ENCODE data around the gene OXCT2. TPM values are rescaled to one million over a fixed set of nuclear protein-coding genes. Genes with fewer than 3 reads are reported as not detected.

Gene OXCT2
- total and polyA plus RNA-seq, 2 of the 13 experiments (the other 11 are each of a cell fraction or from before 2014, with no cell fraction given) = 0.21 to 0.33 TPM

GRCh38 chr1:39779821-39780220 lies 8.7 kb upstream of the OXCT2 start:
- H3K4me3 ChIP-seq (replicated peaks in 1 of 3; ENCODE audit: insufficient read depth in 1 of 3, low read depth in 2 of 3, low read length in 3 of 3) = no peak overlapping the region
- BruUV-seq (replicated peaks) = no TSS peak
- H3K9me3 ChIP-seq (ENCODE audit: low read length) = no peaks in the 10 kb centered on the region
- ChIA-PET CTCF (ENCODE audit: low intra/inter-chr PET ratio, low total read pairs) (no interaction called here), POLR2A (no interaction called here)
- H3K79me2 ChIP-seq (ENCODE audit: insufficient read depth, low read length) = no peaks in the 10 kb centered on the region
- FAIRE-seq = no peak
- peaks cover 10% of the 10 kb centered on the region; the same call in 1 of the 2 replicates for H3K4me1 ChIP-seq (ENCODE audit: insufficient read depth, low read length)
- in situ Hi-C loops (cut with HindIII; ENCODE audit: extremely low pct_ligation_motif_present, low pct_unique_long_range_greater_than_20kb) (no loop called here), intact Hi-C loops (cut with micrococcal nuclease; ENCODE audit: unreplicated experiment) (no loop called here)
- 78% methylated on average over 5 of the region's 5 CpGs for WGBS (ENCODE audit: low lambda C conversion rate)
- H3K9ac ChIP-seq (ENCODE audit: insufficient read depth, low read depth, low read length) = no peak overlapping the region
- no peaks in the 10 kb centered on the region for H3K36me3 ChIP-seq (replicated peaks in 1 of 2; ENCODE audit: control insufficient read depth in 1 of 2, insufficient read depth in 2 of 2, low read length in 2 of 2)
- H3K4me2 ChIP-seq (ENCODE audit: low read depth, low read length) = no peak overlapping the region
- no peak overlapping the region for H3K27ac ChIP-seq (ENCODE audit: extremely low read length, insufficient read depth, low read length)
- no peak for DNase-seq (ENCODE audit: low spot score)
- no peak for ATAC-seq
- no peaks in the 10 kb centered on the region for H4K20me1 ChIP-seq (ENCODE audit: insufficient read depth, low read length)
- TF ChIP-seq ZNF792 (CRISPR knock-in tag; IDR thresholded peaks at IDR 0.05) (no peak), CHD4 (IDR thresholded peaks at IDR 0.05; ENCODE audit: borderline replicate concordance, low read length) (no peak), ZNF230 (CRISPR knock-in tag; IDR thresholded peaks at IDR 0.05) (no peak), ZNF510 (CRISPR knock-in tag; IDR thresholded peaks at IDR 0.05; ENCODE audit: low read depth) (no peak), SP5 (CRISPR knock-in tag; IDR thresholded peaks at IDR 0.05; ENCODE audit: borderline replicate concordance, low read depth) (no peak), ZNF674 (CRISPR knock-in tag; IDR thresholded peaks at IDR 0.05; ENCODE audit: low read depth) (no peak), ZGPAT (CRISPR knock-in tag; IDR thresholded peaks at IDR 0.05) (no peak), NFIC (IDR thresholded peaks at IDR 0.05; ENCODE audit: low read length) (no peak), ERF (CRISPR knock-in tag; IDR thresholded peaks at IDR 0.05) (no peak), ZNF512 (CRISPR knock-in tag; IDR thresholded peaks at IDR 0.05) (no peak), IRF2 (CRISPR knock-in tag; IDR thresholded peaks at IDR 0.05) (no peak), ZFP90 (CRISPR knock-in tag; IDR thresholded peaks at IDR 0.05; ENCODE audit: borderline replicate concordance) (no peak), CEBPZ (IDR thresholded peaks at IDR 0.05; ENCODE audit: low read length) (no peak), ZNF451 (CRISPR knock-in tag; IDR thresholded peaks at IDR 0.05) (no peak), MAZ (IDR thresholded peaks at IDR 0.05; ENCODE audit: borderline replicate concordance, low read depth, low read length) (no peak), MAZ (CRISPR knock-in tag; IDR thresholded peaks at IDR 0.05; ENCODE audit: low read depth) (no peak), ISL2 (CRISPR knock-in tag; IDR thresholded peaks at IDR 0.05) (no peak), ZBTB8A (CRISPR knock-in tag; IDR thresholded peaks at IDR 0.05; ENCODE audit: borderline replicate concordance, low read depth) (no peak), AGO2 (optimal IDR thresholded peaks at IDR 0.05; ENCODE audit: low read depth, low read length) (no peak), THAP8 (CRISPR knock-in tag; IDR thresholded peaks at IDR 0.05; ENCODE audit: borderline replicate concordance) (no peak)
- no peaks in the 10 kb centered on the region for H3K27me3 ChIP-seq (ENCODE audit: control insufficient read depth in 1 of 2, insufficient read depth in 2 of 2, low read length in 2 of 2)
- no peak overlapping the region for H2AFZ ChIP-seq (ENCODE audit: low read length)
